ENCODE data around the gene NAXE.
"Not testable (repeated sequence)": the region's sequence is repeated elsewhere in the genome, so short reads cannot be mapped to it uniquely, and the experiment has no call there.

Gene NAXE

DNA sequence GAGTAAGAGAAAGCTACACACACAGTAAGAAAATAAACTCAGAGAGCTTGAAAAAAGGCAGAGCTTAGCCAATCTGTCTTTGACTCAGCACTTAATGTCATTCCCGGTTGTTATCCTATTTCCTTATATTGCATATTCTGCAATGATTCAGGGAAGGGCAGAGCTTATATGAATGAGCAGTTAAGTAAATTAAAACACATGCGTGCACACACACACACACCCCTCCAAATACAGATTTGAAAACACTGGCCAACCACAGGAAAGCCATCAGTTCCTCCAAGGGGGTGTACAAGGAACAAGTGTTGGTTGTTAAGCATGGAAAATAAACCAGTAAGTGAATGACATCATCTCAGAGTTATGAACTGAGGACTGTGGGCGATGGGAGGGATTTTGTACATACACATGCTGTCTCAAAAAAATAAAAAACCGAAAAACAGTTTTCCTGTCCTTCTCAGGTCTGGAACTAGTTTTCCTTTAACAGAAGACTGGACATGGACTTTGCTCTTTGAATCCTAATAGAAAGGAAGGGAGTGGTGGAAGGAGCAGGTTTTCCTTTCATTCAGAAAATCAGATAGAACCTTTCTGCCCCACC lies 20.2 kb upstream of the NAXE start:
- no peak for DNase-seq

DNA sequence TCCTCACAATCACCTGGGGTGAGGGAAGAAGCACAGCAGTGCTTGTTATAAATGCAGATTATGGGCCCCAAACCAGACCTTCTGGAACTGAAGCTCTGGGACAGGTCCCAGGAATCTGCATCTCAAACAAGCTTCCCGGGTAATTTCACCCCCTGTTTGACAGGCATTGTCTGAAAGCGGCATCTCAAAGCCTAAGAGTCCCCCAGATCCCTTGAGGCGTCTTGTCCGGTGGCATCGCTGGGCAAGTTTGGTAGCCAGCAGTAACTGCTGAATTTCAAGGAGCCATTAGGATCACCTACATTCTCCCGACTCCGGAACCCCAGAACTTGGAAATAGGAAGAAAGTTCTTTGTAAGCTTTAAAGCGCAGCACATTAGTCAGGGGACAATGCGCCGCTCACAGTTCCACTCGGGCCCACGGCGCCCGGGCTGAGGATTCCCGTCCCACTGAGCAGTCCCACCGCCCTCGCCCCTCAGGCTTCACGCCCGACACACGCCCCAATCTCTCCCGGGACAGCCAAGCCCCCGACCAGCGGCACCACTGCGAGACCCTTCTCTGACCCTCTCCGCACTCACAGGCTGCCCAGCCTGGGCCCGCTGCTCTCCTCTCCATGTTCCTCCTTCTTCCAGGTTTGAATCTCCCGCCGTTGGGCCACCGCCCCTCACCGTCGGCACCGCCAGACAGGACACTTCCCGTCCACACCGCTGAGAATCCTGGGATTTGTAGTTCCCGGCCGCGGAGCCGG lies 19.5 kb upstream of the NAXE start, which contains the start of gene IQGAP3:
IQGAP3 (minus strand) TSS at position 647 of the 744 bp plus-strand sequence; CDS start at position 611, 36 bp downstream.
- peak; percentile 90 for DNase-seq

DNA sequence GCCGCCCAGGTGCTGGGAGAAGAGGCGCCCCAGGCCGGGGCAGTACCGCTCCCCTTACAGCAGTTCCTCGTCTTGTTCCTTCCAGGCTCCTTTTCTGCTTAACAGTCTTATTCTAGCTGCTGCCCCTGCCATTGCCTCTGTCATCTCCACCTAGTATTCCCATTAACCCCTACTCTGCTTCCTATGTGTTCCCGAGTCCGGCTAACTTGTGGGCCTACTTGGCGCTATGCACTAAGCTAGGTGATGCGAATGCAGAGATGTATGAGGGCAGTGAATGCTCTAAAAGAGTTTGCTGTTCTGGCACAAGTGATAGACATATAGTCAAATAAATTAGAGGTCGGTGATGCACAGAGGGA lies 18.9 kb upstream of the NAXE start:
- DNase-seq, result no peak

DNA sequence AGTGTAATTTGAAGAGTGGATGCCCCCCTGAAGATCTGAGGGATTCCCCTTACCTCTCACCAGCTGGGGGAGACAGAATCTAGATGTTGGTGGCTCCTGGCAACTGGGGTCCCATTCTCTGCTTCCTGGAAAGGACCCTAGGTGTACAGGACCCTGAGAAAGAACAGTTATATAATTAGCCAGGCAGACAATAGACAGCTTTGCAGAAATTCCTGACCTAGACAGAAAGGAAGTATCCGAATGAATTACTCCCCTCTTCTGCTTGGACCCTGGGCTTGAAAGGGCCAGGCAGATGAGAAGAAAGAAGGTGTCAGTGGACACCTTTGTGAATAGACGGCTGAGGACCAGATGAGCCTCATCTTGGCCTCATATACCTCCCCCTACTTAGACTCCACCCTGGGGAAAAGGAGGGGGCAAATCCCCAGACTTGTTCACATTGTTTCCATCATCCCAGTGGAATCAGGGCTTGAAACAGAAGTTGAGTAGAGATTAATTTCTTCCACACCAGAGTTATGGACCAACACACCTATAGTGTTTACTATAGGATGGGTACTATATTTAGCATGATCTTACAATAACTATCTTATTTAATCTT lies 17.4 kb upstream of the NAXE start:
- DNase-seq, result no peak

DNA sequence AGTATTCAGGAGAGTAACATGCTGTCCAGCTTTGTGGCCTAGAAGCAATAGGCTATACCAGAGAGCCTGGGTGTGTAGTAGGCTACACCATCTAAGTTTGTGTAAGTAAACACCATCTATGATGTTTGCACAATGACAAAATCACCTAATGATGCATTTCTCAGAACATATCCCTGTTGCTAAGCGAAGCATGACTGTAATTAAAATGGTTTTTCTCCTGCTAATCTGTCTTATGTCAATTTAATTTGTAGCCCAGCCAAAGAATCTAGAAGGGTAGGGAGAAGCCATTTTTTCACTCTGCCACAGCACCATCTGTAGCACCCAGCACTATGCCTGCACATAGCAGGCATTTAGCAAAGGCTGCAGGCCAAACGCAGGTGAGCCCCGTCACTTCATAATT lies 14.0 kb upstream of the NAXE start:
- no peak for DNase-seq

DNA sequence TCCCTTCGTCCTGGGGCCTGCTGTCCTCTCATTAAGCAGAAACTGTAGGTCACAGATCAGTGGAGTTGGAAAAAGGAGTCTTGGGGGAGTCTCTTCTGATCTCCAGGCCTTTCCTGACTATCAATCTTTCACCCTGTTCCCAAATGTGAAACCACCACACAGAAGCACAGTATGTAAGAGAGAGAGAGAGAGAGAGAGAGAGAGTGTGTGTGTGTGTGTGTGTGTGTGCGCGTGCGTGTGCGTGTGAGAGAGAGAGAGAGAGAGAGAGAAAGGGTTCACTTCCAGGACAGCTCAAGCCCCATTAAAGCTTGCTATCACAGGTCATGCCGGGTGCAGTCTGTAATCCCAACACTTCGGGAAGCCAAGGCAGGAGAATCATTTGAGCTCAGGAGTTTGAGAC lies 13.5 kb upstream of the NAXE start:
- no peak for DNase-seq

DNA sequence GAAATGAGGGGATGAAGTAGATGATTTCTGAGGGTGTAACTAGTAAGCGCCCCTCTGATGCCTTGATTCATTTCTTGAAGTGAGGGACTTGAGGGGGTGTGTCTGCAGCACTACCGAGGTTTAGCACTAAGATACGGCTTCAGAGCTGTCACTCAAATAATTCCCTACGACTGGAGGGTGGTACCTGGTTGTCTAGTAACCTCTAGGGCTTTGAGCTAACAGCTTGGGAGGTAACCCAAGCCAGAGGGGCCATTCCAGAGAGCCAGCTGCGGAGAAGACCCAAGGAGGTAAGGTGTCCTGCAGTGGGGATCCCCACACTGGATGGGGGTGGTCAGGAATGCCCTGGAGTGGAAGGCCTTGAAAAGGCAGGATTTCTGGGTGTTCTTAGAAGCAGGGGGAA lies 12.1 kb upstream of the NAXE start, which contains the start of gene TTC24:
TTC24 (plus strand) TSS at position 252 of the 400 bp plus-strand sequence. CDS start 1,642 bp downstream, outside the sequence.
- no peak for DNase-seq

DNA sequence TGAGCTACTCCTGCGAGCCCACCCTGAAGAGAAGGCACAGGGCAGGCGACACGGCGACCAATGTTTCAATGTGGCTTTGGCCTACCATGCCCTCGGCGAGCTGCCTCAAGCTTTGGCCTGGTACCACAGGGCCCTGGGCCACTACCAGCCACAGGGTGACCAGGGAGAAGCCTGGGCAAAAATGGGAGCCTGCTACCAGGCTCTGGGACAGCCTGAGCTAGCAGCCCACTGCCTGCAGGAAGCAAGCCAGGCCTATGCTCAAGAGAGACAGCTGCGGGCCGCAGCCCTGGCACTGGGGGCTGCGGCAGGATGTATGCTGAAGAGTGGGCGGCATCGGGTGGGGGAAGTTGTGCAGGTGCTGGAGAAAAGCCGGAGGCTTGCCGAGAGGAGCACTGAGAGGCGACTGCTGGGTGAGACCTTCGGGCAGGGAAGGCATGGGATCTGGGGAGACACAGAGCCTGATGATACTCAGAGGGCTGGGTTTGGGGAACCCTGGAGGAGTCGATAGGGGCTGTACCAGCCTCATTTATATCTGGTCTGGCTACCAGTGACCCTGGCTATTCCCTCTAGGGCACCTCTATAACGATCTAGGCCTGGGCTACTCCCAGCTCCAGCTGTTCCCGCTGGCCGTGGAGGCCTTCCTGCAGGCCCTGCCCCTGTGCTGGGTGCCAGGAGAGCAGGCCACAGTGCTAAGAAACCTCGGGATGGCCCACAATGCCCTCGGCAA lies 9.8 kb upstream of the NAXE start:
- DNase-seq, result no peak

DNA sequence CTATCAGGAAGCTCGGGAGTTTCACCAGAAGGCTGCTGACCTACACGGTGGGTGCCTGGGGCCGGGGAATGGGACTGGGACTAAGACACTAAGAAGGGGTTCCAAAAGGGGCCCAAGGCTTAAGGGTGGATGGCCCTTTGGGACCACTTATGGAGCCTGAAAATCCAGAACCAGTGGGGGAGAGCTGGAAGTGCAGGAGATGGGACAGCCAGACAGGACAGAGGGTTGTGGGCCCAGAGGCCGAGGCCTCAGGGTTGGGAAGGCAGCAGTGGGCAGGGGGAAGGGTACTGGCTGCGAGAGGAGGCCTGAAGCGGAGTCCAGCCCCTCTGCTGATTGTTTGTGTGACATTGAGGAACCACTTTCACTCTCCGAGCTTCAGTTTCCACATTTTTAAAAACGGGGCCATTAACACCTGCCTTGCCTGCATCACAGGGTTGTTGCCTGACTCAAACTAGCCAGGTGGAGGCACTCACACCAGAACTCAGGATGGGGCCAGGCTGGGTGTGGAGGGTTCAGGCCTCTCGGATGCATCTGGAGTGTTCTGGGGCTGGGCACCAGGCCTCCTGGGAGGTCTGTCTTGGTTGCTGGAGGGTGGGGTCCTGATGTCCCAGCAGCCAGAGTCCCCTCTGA lies 9.1 kb upstream of the NAXE start:
- DNase-seq, result no peak

DNA sequence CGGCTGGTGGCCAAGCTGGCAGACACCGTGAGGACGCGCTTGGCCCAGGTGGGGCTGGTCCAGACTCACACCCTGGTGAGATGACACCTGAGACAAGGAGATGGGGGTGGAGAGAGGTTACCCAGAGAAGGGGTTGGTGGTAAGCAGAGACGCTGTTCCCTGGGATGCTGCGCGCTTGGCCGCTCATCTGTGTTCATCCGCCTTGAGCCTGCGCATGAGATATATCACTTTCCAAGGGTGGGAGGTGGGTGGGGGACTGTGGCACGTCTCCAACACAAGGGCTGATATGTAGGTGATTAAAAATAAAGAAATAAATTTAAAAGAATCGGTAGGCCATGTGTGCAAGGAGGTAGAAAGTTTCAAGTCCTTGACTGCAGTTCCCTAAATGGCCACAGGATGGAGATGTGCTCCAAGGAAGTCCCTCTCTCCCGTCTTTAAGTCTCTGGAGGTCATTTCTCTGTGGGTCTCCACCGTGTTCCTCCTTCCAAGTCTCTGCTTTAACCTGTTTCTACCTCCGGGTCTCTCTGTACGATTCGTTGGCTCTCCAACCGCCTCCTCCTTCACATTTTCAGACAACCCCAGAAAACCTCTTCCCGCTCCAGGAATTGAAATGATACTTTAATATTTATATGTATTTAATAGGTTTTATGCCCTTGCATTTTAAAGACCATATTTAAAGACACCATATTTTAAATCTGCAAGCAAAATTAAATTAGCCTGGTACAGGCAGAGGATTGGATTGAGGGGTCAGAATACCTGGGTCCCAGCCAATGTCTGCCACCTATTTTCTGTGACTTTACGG lies 7.6 kb upstream of the NAXE start:
- peak; percentile 70 for DNase-seq

DNA sequence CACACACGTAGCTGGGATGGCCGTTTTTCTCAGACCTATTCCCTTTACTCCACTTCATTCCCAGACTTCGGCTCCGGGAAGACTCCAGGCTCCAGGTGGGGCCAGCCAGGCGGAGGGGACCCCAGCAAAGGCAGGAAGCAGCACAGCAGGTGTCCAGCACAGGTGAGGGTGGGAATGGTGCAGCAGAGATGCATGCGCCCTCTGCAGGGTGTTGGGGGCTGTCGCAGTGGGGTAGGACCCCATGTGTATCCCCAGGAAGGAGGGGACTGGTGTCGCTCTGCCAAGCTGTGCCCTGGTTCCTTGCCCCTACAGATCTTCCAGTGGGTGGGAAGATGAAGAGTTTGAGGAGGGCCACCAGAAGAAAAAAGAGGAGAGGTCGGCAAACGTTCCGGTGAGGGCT lies 6.8 kb upstream of the NAXE start:
- no peak for DNase-seq

DNA sequence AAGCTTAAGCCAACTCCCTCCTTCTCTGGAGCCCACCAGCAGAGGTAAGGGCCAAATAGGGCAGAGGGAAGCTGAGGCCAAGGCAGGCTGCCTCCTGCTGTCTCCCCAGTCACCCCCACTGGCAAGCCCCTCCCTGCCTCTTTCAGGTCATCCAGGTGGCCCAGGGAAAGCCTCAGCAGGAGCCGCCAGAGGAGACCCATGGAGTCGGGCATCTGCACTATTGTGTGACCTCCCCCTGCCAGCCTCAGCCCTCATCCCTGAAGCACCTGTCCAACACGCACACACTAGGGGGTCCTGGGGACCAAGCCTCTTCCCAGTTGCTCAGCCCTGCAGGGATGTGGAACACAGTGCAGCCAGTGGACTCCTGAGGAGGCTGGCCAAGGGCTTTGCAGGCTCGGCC lies 5.3 kb upstream of the NAXE start:
- DNase-seq, result peak; percentile 33

DNA sequence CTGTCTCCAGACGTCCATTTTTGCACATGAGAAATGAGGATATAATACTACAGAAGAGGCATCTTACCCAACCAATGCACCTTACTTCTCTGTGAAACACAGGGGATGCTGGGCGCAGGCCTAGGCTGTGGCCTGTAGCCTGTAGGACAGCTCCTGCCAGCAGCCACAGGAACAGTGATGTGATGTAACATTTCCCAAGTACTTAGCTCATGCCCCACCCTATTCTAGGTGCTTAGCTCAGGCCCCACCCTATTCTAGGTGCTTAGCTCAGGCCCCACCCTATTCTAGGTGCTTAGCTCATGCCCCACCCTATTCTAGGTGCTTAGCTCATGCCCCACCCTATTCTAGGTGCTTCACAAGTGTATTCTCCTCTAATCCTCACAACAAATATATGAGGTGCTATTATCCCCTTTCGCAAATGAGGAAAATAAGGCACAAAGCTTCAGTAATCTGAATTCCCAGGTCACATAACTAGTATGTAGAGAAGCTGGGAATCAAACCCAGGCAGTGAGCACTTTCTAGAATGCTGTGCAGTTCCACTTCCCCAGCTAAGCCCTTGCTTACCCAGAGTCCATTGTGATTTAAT lies 4.6 kb upstream of the NAXE start:
- no peak for DNase-seq

DNA sequence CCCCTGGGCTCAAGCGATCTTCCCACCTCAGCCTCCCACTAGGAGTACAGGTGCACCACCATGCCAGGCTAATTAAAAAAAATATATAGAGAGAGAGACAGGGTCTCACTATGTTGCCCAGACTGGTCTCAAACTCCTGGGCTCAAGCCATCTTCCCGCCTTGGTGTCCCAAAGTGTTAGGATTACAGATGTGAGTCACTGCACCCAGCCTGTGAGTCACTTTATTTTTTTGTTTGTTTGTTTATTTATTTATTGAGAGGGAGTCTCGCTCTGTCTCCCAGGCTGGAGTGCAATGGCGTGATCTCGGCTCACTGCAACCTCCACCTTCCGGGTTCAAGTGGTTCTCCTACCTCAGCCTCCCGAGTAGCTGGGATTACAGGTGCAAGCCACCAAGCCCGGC lies 3.6 kb upstream of the NAXE start:
- DNase-seq, result not testable (repeated sequence)

DNA sequence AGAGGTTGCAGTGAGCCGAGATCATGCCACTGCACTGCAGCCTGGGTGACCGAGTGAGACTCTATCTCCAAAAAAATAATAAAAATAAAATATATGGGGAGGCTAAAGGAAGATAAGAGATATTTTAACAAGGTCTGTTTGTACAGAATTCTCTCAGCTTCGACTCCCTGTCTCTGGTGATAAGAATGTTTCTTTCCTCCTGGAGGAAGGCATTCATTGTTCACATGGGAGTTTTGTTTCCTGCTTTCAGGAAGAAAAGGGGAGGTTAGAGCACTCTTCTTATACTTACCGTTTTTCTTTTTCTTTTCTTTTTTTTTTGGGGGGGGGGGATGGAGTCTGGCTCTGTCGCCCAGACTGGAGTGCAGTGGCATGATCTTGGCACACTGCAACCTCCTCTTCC lies 2.0 kb upstream of the NAXE start:
- no peak for DNase-seq

DNA sequence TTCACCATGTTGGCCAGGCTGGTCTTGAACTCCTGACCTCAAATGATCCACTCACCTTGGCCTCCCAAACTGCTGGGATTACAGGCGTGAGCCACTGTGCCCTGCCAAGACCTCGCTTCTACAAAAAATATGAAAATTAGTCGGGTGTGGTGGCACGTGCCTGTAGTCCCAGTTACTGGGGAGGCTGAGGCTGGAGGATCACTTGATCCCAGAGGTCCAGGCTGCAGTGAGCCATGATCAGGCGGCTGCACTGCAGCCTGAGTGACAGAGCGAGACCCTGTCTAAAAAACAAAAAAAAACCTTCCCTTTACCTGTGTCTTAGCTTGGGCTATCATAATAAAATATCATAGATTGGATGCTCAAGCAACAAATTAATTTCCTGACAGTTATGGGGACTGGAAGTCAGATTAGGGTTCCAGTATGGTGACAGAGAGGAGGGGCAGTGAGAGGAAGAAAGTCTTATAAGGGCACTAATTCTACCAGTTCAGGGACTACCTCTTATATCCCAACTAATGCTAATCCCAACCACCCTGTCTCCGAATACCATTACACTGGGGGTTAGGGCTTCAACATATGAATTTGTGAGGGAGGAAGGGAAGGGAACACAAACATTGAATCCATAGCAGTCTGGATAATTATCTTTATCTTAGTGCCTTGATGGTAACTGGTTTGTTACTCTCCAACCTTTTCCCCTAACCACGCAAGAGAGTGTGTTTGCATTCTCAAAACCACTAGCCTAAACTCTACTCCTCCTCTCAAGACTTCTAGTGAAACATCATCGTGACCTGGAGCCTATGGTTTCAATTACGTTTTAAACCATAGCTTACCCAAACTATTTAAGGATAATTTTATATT lies 1.0 kb upstream of the NAXE start:
- DNase-seq, result no peak

DNA sequence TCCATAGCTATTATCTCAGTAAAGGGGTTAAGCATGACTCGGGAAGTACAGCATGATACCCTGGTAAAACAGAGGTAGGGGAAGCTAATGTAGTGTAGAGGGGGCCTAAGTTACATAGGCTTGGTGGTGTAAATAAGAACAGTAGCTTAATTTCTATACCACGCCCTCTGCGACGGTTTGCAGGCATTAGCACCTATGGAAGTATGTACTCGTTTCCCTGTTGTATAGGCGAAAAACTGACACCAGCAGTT lies 470 bp upstream of the NAXE start:
- no peak for DNase-seq

DNA sequence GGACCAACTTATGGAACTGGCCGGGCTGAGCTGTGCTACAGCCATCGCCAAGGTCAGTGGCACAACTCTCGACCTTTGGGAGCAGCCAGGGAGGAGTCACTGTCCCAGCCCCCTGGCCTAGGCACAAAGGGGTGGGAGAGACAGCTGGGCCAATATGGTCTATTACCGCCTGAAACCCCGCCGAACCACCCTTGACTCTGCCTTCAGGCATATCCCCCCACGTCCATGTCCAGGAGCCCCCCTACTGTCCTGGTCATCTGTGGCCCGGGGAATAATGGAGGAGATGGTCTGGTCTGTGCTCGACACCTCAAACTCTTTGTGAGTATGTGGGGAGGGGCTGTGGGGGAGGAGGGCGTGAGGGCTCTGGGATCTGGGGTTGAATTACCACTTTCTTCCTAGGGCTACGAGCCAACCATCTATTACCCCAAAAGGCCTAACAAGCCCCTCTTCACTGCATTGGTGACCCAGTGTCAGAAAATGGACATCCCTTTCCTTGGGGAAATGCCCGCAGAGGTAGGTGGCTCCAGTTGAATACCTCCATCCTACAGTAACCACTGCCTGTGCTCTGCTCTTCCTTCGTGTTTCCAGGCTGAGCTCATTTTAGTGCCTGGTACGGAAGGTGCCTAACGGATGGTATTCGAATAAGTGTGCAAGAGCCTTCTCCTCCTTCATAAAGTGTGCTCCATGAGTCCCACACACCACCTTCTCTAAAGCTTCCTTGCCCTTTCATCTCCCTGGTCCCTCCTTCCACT lies 758 bp downstream of the NAXE start:
- no peak for DNase-seq

DNA sequence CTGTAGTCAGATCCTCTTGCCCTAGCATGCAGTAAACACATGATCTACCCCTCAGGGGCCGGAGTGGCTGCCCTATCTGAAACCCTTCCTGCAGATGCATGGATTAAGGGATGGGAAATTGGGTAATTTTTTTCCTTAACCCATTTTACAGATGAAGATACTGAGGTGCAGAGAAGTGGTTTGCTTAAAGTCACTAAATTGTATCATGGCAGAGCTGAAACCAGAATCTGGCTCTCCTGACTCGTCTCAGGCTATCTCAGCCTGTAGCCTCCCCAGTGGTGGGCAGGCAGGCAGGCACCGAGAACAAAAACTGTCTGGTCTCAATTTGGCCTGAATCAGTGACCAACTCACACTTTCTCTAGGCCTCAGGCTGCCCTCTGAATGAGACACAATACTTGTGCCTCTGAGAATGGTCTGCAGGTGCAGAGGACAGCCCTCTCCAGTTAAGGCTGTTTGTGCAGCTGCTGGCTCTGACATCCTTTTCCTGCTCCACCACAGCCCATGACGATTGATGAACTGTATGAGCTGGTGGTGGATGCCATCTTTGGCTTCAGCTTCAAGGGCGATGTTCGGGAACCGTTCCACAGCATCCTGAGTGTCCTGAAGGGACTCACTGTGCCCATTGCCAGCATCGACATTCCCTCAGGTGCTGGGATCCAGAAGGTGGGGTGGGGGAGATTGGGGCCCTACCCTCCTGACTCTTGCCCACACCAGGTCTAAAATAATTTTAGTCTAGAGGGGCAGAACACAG lies 1.5 kb downstream of the NAXE start:
- no peak for DNase-seq

DNA sequence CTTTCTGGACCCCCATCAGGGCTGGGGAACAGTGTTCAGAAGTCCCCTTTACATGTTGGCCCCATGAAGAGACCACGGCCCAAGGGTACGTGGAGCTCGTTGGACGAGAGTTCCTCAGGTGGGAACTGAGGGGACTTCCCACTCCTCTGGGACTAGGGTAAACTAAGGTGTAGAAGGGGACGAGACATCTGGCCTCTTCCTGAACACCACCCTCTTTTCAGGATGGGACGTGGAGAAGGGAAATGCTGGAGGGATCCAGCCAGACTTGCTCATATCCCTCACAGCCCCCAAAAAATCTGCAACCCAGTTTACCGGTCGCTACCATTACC lies 2.0 kb downstream of the NAXE start:
- DNase-seq, result no peak

Data from NCI-H345 (cell line).